ENCODE data around the gene CABP5.

CABP5 gene

GRCh38 chr19:48029431-48029830, 14.4 kb downstream of the CABP5 start:
- no peak for FAIRE-seq

- FAIRE-seq: no peak
Measured at GRCh38 chr19:48025480-48025879, 18.4 kb downstream of the CABP5 start.

GRCh38 chr19:48023518-48023917, 20.4 kb downstream of the CABP5 start:
- no peak for FAIRE-seq

- FAIRE-seq: no peak
Measured at GRCh38 chr19:48023011-48023410, 20.9 kb downstream of the CABP5 start.

- FAIRE-seq: no peak
Measured at GRCh38 chr19:48020686-48021085, 23.2 kb downstream of the CABP5 start.

- FAIRE-seq: no peak
Measured at GRCh38 chr19:48010932-48011758, 32.7 kb downstream of the CABP5 start.

- FAIRE-seq: no peak
Measured at GRCh38 chr19:48006762-48007161, 37.1 kb downstream of the CABP5 start.

- no peak for FAIRE-seq
Measured at GRCh38 chr19:48004236-48004635, 39.6 kb downstream of the CABP5 start.

- FAIRE-seq: no peak
Measured at GRCh38 chr19:48000846-48001245, 43.0 kb downstream of the CABP5 start.

GRCh38 chr19:47998800-47999199, 45.1 kb downstream of the CABP5 start:
- no peak for FAIRE-seq

GRCh38 chr19:47996230-47996727, 47.6 kb downstream of the CABP5 start:
- no peak for FAIRE-seq

- FAIRE-seq: no peak
Measured at GRCh38 chr19:47994209-47994802, 49.6 kb downstream of the CABP5 start, which contains the start of gene ELSPBP1. Gene ELSPBP1 (plus strand): TSS chr19:47994632. CDS start chr19:48008668, 14,036 bp downstream.

- FAIRE-seq: no peak
Measured at GRCh38 chr19:47992070-47992469, 51.8 kb downstream of the CABP5 start, which contains the start of gene BSPH1. Gene BSPH1 (minus strand): TSS chr19:47992170. CDS start chr19:47992081, 89 bp downstream.

- FAIRE-seq: no peak
Measured at GRCh38 chr19:47991191-47991808, 52.6 kb downstream of the CABP5 start.

Data from A204.1 (cell line).